ENCODE measurements around the gene SH2D3C.

SH2D3C gene

DNA sequence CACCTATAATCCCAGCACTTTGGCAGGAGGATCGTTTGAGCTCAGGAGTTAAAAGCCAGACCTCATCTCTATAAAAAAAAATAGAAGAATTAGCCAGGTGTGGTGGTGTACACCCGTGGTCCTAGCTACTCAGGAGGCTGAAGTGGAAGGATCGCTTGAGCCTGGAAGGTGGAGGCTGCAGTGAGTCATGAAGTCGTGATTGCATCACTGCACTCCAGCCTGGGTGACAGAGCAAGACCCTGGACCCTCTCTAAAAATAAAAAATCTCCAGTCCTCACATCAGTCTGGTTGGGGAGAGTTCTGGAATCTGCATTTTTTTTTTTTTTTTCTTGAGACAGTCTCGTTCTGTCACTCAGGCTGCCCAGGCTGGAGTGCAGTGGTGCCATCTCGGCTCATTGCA is 33.5 kb upstream of the SH2D3C start:
- Histone ChIP-seq H3K4me3 (ENCODE audit: low read depth, low read length) (no peak overlapping the region), H3K27me3 (ENCODE audit: control insufficient read depth, insufficient read depth, low read length) (no peaks in the 10 kb centered on the region), H3K9ac (no peak overlapping the region), H3K4me1 (no peaks in the 10 kb centered on the region), H3K9me3 (ENCODE audit: control insufficient read depth, low read length) (no peaks in the 10 kb centered on the region), H3K4me2 (ENCODE audit: low read length) (no peak overlapping the region), H3K36me3 (ENCODE audit: control insufficient read depth, insufficient read depth, low read length) (no peaks in the 10 kb centered on the region), H2AFZ (no peak overlapping the region), H3K27ac (no peak overlapping the region), H3K79me2 (no peaks in the 10 kb centered on the region)
- TF ChIP-seq, protein P1, sequence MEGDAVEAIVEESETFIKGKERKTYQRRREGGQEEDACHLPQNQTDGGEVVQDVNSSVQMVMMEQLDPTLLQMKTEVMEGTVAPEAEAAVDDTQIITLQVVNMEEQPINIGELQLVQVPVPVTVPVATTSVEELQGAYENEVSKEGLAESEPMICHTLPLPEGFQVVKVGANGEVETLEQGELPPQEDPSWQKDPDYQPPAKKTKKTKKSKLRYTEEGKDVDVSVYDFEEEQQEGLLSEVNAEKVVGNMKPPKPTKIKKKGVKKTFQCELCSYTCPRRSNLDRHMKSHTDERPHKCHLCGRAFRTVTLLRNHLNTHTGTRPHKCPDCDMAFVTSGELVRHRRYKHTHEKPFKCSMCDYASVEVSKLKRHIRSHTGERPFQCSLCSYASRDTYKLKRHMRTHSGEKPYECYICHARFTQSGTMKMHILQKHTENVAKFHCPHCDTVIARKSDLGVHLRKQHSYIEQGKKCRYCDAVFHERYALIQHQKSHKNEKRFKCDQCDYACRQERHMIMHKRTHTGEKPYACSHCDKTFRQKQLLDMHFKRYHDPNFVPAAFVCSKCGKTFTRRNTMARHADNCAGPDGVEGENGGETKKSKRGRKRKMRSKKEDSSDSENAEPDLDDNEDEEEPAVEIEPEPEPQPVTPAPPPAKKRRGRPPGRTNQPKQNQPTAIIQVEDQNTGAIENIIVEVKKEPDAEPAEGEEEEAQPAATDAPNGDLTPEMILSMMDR (IDR thresholded peaks at IDR 0.05): no peak

DNA sequence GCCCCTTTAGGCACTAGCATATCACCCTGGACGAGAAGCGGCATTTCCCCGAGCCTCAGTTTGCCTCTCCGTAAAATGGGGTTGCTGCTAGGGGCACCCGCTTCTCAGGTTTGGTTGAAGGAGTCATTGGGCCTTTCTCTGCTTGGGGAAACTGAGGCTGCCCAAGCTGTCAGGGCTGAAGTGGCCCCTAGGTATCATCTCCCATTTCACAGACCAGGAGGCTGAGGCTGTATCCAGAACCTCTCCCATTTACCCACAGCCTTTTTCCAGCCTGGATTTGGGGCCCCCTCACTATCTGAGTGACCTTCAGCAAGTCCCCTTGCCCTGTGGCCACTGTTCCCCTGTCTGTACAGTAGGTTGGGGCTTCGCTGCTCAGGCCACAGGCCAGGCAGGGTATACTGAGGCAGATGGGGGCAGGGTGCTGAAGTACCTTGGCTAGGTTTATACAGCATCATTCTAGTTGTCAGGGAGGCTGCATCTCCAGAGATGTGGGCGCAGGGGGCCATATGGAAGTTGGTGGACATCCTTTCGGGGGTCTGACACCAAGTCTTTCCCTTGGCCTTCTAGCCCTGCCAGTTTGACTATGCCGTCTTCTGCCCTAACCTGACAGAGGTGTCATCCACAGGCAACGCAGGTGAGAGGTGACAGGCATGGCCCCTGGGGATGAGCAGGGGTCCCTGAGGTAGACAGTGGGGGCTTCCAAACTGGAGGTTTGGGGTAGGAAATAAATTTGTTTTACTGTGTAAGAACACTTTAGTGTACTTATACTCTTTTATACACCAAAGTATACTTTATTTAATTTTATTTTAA is 32.1 kb upstream of the SH2D3C start:
- H3K9me3 ChIP-seq (ENCODE audit: control insufficient read depth, low read length): no peaks in the 10 kb centered on the region
- no peaks in the 10 kb centered on the region for H3K4me1 ChIP-seq
- no peak overlapping the region for H3K9ac ChIP-seq
- no peaks in the 10 kb centered on the region for H3K36me3 ChIP-seq (ENCODE audit: control insufficient read depth, insufficient read depth, low read length)
- H3K4me3 ChIP-seq (ENCODE audit: low read depth, low read length): no peak overlapping the region
- TF ChIP-seq, protein P1 (IDR thresholded peaks at IDR 0.05): no peak
- H3K4me2 ChIP-seq (ENCODE audit: low read length): no peak overlapping the region
- H2AFZ ChIP-seq: no peak overlapping the region
- no peak overlapping the region for H3K27ac ChIP-seq
- H3K79me2 ChIP-seq: no peaks in the 10 kb centered on the region
- H3K27me3 ChIP-seq (ENCODE audit: control insufficient read depth, insufficient read depth, low read length): no peaks in the 10 kb centered on the region

GRCh38 chr9:127809540-127810377 is 31.3 kb upstream of the SH2D3C start:
- Histone ChIP-seq H3K27ac (no peak overlapping the region), H3K9ac (no peak overlapping the region), H3K79me2 (no peaks in the 10 kb centered on the region), H3K27me3 (ENCODE audit: control insufficient read depth, insufficient read depth, low read length) (no peaks in the 10 kb centered on the region), H2AFZ (no peak overlapping the region), H3K4me2 (ENCODE audit: low read length) (no peak overlapping the region), H3K4me1 (no peaks in the 10 kb centered on the region), H3K36me3 (ENCODE audit: control insufficient read depth, insufficient read depth, low read length) (no peaks in the 10 kb centered on the region), H3K4me3 (ENCODE audit: low read depth, low read length) (no peak overlapping the region), H3K9me3 (ENCODE audit: control insufficient read depth, low read length) (no peaks in the 10 kb centered on the region)
- TF ChIP-seq, protein P1 (IDR thresholded peaks at IDR 0.05): no peak

DNA sequence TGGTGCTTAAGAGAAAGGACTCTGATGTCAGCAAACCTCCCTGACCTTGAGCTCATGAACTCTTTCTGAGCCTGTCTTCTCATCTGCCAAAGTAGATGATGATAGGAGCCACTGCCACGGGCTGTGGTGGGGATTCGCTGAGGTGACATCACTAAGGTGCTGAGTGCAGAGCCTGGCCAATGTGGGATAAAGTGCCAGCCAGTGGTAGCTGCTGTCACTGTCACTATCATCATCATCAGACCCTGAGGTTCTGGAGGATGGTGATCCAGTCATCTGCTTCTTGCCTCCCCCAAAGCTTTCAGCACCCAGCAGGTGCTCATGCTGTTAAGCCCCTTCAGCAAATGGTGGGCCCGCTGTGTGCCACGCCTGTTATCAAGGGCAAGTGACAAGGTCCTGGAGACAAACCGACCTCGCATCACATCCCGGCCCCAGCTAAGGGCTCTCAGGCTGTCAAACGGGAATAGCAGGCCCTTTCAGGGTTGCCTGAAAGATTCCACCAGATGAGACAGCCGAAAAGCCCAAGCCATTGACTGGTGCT is 30.6 kb upstream of the SH2D3C start:
- Histone ChIP-seq H3K4me1 (no peaks in the 10 kb centered on the region), H3K36me3 (ENCODE audit: control insufficient read depth, insufficient read depth, low read length) (no peaks in the 10 kb centered on the region), H3K4me2 (ENCODE audit: low read length) (no peak overlapping the region), H3K27me3 (ENCODE audit: control insufficient read depth, insufficient read depth, low read length) (no peaks in the 10 kb centered on the region), H3K4me3 (ENCODE audit: low read depth, low read length) (no peak overlapping the region), H3K9me3 (ENCODE audit: control insufficient read depth, low read length) (no peaks in the 10 kb centered on the region), H3K27ac (no peak overlapping the region), H3K79me2 (peaks cover 4% of the 10 kb centered on the region), H2AFZ (no peak overlapping the region), H3K9ac (no peak overlapping the region)
- TF ChIP-seq, protein P1 (IDR thresholded peaks at IDR 0.05): no peak
